Bone marrow (tissue), 2 donors: ENCODE measurements around the gene NUMB.

Source experiments
- DNase-seq, 2 donors: peaks; one replicate each; lab custom pipeline; 2025; lab: John Stamatoyannopoulos, UW

NUMB gene

GRCh38 chr14:73245480-73246325 is 212.6 kb downstream of the NUMB start:
- DNase-seq, result no peak

DNA sequence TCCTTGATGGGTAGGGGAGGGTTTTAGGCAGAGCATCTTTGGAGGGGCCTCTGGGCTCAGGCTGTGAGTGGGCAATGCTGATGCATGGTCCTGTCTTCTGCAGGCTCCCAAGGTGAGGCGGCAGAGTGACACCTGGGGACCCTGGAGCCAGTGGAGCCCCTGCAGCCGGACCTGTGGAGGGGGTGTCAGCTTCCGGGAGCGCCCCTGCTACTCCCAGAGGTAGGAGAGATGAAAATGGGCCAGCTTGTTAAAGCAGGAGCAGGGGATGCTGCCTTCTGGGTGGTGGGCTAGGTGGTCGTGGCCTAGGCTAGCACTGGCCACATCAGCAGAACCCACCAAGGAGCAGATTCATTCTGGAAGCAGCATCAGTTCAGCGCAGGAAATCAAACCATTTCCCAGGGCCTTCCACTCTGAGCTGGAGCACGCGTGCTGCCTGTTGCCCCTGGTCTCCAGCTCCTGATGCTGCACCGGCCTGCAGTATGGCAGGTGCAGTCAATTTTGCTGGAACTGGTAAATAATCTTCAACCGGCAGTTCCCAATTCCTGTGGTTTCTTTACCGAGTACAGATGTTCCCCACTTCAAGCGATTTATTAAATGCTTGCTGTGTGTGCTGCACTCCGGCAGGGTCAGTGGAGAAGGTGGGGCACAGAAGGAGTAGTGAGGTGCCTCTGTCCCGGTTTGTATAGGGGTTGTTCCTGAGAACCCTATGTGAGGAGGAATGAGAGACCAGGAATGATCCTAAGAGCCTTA is 213.6 kb downstream of the NUMB start:
- no peak for DNase-seq

DNA sequence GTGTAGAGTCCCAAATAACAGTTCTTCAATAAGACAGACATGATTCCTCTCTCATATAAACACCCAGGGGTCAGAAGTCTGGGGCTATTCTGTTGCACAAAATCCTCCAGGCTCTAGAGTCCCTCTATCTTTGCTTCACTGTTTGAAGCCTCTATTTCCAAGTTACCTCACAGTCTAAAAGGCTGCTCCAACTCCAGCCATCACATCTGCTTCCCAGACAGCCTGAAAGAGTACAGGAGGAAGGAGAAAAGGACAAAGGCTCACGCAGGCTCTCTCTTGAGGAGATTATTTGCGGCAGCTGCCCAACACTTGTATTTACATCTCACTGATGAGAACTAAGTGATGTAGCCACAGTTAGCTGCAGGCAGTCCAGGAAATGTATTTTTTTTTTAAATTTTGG is 214.6 kb downstream of the NUMB start:
- no peak for DNase-seq

DNA sequence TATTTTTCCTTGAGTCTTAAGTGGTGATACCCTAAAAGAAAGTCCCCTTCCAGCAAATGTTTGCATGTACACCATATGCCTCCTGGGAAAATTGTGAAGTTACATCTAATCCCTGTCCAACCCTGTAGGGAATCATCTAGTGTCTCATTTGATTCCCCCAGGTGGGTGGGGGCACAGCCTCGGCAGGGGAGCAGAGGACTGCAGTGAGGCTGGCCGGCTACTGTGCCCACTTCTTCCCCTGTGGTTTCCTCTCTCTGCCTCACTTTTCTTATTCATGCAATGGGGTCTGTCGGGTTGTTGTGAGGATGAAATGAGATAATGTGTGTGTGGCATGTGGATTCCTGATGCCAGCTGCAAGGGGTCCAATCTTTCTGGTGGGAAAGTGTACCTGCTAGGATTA is 215.0 kb downstream of the NUMB start:
- no peak for DNase-seq

GRCh38 chr14:73242357-73242901 is 215.9 kb downstream of the NUMB start:
- DNase-seq, result peak in 1 of 2 donors; percentile 17

- no peak for DNase-seq
These were observed 216.7 kb downstream of the NUMB start for GRCh38 chr14:73241481-73242165.

DNA sequence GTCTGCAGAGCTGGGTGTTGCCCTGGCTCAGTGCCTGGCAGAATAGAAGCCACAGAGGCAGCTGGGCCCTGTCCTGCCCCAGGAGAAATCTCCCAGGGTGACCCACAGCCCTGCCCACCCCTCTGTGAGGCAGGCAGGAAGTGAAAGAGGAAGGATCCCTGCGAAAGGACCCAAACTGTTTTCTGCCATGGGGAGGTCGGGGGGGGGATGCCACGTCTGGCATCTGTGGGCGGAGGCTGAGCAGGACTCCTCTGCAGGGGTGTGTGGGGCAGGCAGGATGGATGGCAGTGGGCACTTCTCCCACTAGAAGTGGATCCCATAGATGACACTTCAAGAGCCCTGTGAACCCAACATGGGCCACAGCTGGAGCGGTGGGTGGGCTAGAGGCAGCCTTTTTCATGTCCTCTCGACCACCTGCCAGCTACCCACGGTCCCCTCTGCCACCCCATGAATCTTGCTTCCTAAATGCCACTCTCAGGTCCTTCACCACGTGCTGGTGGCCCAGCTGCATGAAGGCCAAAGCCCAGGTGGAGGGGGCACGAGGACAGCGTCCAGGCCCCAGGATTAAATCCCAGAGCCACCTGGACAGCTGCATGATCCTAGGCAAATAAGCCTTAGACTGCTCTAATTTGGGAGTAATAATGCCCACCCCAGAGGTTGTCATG is 217.4 kb downstream of the NUMB start:
- DNase-seq, result no peak

- DNase-seq, result no peak
These were observed 218.7 kb downstream of the NUMB start for GRCh38 chr14:73239393-73240241.

DNA sequence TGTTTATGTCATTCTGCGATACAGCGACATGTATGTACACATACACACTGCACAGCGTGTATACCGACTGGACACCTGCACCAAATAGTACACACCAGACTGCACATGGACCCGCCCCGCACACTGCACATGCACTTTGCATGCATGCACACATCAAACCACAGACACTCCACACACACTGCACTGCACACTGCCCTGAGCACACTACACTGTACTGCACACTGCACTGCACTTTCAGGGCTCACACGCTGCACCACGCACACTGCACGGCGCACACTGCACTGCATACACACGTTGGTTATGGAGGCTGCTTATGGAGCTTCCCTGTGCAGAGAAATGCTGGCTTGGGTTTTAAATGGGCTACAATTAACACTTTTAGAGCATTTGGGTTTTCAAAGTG is 219.4 kb downstream of the NUMB start:
- no peak for DNase-seq

DNA sequence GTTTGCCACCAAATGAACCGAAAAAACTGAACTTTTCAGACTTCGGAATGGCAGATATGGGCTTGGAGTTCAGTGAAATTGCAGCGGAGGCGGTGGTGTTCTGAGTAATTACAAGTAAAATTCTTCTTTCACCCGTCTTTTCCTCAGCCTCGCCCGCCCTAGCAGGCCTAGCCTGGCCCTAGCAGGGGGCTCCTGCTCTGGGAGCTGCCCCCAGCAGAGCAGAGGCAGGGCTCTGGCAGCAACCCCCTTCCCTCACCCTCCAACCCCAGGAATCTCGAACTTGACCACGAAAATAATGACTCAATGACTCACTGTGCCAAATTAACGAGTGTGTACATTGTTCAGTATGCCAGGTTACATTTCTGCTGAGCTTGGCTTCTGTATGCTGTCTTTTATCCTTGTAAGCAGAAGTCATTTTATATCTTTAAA is 219.9 kb downstream of the NUMB start:
- DNase-seq, result no peak

DNA sequence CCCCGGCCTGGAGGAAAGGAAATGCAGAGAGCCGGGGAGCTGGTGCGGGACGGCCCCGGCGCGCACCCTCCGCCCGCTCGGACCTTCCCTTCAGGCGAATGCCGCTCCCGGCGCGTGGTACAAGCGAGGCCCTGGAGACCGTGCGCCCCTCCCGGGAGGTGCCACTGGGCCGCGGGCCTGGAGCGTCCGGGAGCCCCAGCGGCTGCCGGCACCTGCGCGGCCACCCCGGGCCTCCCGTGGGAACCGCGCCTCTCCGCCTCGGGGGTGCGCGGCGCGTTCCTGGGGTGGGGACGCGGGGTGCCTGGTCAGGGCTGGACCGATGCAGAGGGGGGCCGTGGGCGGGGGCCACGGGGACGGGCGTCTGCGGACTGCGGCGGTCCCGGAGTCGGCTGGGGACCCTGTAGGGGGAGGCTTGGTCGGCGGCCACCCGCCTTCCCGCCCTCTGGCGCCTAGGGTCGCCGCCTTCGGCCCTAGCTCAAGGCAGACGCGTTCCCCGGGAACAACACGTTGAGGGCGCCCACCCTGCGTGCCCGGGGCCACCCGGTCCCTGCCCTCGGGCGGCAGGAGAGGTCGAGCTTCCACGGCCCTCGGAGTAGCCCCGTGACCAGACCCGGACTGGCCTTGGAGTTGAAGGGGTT is 220.4 kb downstream of the NUMB start:
- no peak for DNase-seq

GRCh38 chr14:73237219-73237785 is 221.0 kb downstream of the NUMB start, which contains the start of gene PAPLN:
Gene PAPLN, plus strand, starts transcription at chr14:73237506. Its CDS starts 2,273 bp downstream, at chr14:73239779.
- peak in 1 of 2 donors; percentile 26 for DNase-seq

GRCh38 chr14:73236752-73237218 is 221.6 kb downstream of the NUMB start:
- no peak for DNase-seq

DNA sequence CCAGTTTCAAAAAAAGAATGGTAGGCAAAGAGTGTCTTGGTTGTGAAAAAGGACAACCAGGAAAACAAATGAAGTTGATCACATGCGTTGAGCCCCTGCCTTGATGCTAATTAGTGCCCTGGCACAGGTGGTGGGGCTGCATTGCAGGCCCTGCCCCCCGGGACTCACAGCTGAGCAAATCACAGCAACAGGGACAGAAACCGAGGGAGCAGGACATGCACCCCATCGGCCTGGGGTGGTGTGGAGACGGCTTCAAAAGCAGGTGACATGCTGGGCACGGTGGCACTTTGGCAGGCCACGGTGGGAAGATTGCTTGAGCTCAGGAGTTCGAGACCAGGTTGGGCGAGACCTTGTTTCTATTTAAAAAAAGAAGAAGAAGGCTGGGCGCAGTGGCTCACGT is 222.2 kb downstream of the NUMB start:
- no peak for DNase-seq

GRCh38 chr14:73235531-73236155 is 222.7 kb downstream of the NUMB start:
- no peak for DNase-seq

- DNase-seq, result no peak
These were observed 223.6 kb downstream of the NUMB start for GRCh38 chr14:73234586-73235394.

GRCh38 chr14:73234029-73234428 is 224.3 kb downstream of the NUMB start:
- DNase-seq, result no peak

DNA sequence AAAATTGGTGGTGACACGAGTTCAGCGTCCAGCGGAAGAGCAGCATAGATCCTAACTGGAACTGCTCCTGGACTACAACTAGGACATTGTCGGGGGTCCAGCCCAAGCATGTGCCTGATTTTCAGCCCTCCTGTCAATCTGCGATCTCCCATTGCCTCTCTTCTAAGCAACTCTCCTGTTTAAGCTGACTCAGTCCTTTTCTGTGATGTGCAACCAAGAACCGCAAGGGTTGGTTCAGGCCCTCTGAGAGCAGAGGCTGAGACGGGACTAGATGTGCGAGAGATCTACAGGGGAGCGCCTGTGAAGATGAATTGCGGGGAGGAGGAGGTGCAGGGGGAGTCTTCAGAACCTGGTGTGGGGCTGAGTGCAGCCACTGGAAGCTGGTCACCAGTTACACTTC is 224.8 kb downstream of the NUMB start:
- no peak for DNase-seq
